COLO668 (cell line): ENCODE measurements around the gene ESYT2.
"Not testable (repeated sequence)": the region's sequence is repeated elsewhere in the genome, so short reads cannot be mapped to it uniquely, and the experiment has no call there.

Source experiments
- DNase-seq: peaks from one replicate; lab custom pipeline; 2025; ENCODE audit not compliant: unreplicated experiment; lab: John Stamatoyannopoulos, UW

Gene ESYT2

GRCh38 chr7:158856883-158857668 is 27.8 kb upstream of the ESYT2 start:
- peak; percentile 59 for DNase-seq

- DNase-seq: no peak
Observed at GRCh38 chr7:158854681-158855081, 25.4 kb upstream of the ESYT2 start.

GRCh38 chr7:158850545-158851102 is 21.3 kb upstream of the ESYT2 start:
- no peak for DNase-seq

GRCh38 chr7:158849768-158850544 is 20.6 kb upstream of the ESYT2 start:
- DNase-seq: peak; percentile 85

GRCh38 chr7:158849442-158849767 is 20.1 kb upstream of the ESYT2 start:
- DNase-seq: no peak

GRCh38 chr7:158847451-158847866 is 18.1 kb upstream of the ESYT2 start:
- no peak for DNase-seq

- no peak for DNase-seq
Observed at GRCh38 chr7:158846304-158846703, 17.0 kb upstream of the ESYT2 start.

GRCh38 chr7:158843771-158844170 is 14.5 kb upstream of the ESYT2 start:
- no peak for DNase-seq

GRCh38 chr7:158842486-158842885 is 13.2 kb upstream of the ESYT2 start:
- DNase-seq: no peak

GRCh38 chr7:158840604-158841003 is 11.3 kb upstream of the ESYT2 start:
- DNase-seq: no peak

- not testable (repeated sequence) for DNase-seq
Observed at GRCh38 chr7:158839177-158839576, 9.9 kb upstream of the ESYT2 start.

GRCh38 chr7:158837790-158838637 is 8.7 kb upstream of the ESYT2 start:
- no peak for DNase-seq

- no peak for DNase-seq
Observed at GRCh38 chr7:158836692-158837091, 7.4 kb upstream of the ESYT2 start.

GRCh38 chr7:158834878-158835784 is 5.8 kb upstream of the ESYT2 start:
- no peak for DNase-seq

- DNase-seq: no peak
Observed at GRCh38 chr7:158832994-158833393, 3.7 kb upstream of the ESYT2 start.

GRCh38 chr7:158831738-158832091 is 2.4 kb upstream of the ESYT2 start:
- DNase-seq: no peak

- no peak for DNase-seq
Observed at GRCh38 chr7:158830211-158830723, 958 bp upstream of the ESYT2 start.

- DNase-seq: peak; percentile 87
Observed at GRCh38 chr7:158829021-158829341, 328 bp downstream of the ESYT2 start.

GRCh38 chr7:158828133-158829020 is 932 bp downstream of the ESYT2 start:
- DNase-seq: peak; percentile 56
